OCI-LY3 (cell line): ENCODE results near the gene SIRPB2.

Source experiments
- H2AFZ ChIP-seq: fragments of 200-600, 300-600 bp; shearing (Covaris generic); 2 replicates; pipeline ENCODE4 v1.6.0; 2014; ENCODE audit warnings: antibody characterized with exemption, low read depth, low read length
- H3K27ac ChIP-seq: fragments of 200-600, 300-600 bp; sonication (generic); 2 replicates; pipeline ENCODE4 v1.5.1; 2014; ENCODE audit warnings: mild to moderate bottlenecking, low read length, moderate library complexity, mixed read lengths
- H3K27me3 ChIP-seq: fragments of 200-600, 300-600 bp; sonication (generic); 2 replicates; pipeline ENCODE4 v1.6.1; 2014; ENCODE audit warnings: low read depth, low read length, mixed read lengths
- H3K36me3 ChIP-seq: fragments of 200-600, 300-600 bp; sonication (generic); replicated peaks from 2 replicates; pipeline ENCODE3; 2014; ENCODE audit warnings: low read depth, low read length, mixed read lengths
- H3K4me1 ChIP-seq: fragments of 300-600, 200-600 bp; sonication (generic); 2 replicates; pipeline ENCODE4 v1.6.1; 2014; ENCODE audit warnings: low read length, mixed read lengths
- H3K4me2 ChIP-seq: fragments of 200-600, 300-600 bp; sonication (generic); 2 replicates; pipeline ENCODE4 v1.6.1; 2014; ENCODE audit warnings: low read length, mixed read lengths
- H3K4me3 ChIP-seq: fragments of 300-600, 200-600 bp; sonication (generic); 2 replicates; pipeline ENCODE4 v1.5.1; 2014; ENCODE audit warnings: antibody characterized with exemption, mild to moderate bottlenecking, low read length, moderate library complexity
- H3K79me2 ChIP-seq: fragments of 300-600, 200-600 bp; shearing (Covaris generic); 2 replicates; pipeline ENCODE4 v1.6.1; 2014; ENCODE audit warnings: mild to moderate bottlenecking, low read length, mixed read lengths
- H3K9ac ChIP-seq: fragments of 300-600, 200-600 bp; shearing (Covaris generic); 2 replicates; pipeline ENCODE4 v1.6.0; 2014; ENCODE audit warnings: mild to moderate bottlenecking, low read length, moderate library complexity
- H3K9me3 ChIP-seq: fragments of 200-600, 300-600 bp; shearing (Covaris generic); 2 replicates; pipeline ENCODE4 v1.6.1; 2014; ENCODE audit warnings: low read length, mixed read lengths; ENCODE audit not compliant: insufficient read depth
- H4K20me1 ChIP-seq: fragments of 200-600, 300-600 bp; sonication (generic); 2 replicates; pipeline ENCODE4 v1.6.1; 2016; ENCODE audit warnings: low read length, mixed read lengths; ENCODE audit not compliant: insufficient read depth
- CTCF ChIP-seq: fragments of 200-600, 300-600 bp; sonication (generic); IDR thresholded peaks from 2 replicates; pipeline ENCODE4 v1.5.1; 2014; ENCODE audit warnings: antibody characterized with exemption, low read length, low read depth
- EZH2phosphoT487 ChIP-seq: fragments of 200-600 bp; shearing (Covaris generic); IDR thresholded peaks from 2 replicates; pipeline ENCODE4 v1.6.1; 2018; ENCODE audit warnings: antibody characterized with exemption, mixed run types, low read depth

SIRPB2 gene

DNA sequence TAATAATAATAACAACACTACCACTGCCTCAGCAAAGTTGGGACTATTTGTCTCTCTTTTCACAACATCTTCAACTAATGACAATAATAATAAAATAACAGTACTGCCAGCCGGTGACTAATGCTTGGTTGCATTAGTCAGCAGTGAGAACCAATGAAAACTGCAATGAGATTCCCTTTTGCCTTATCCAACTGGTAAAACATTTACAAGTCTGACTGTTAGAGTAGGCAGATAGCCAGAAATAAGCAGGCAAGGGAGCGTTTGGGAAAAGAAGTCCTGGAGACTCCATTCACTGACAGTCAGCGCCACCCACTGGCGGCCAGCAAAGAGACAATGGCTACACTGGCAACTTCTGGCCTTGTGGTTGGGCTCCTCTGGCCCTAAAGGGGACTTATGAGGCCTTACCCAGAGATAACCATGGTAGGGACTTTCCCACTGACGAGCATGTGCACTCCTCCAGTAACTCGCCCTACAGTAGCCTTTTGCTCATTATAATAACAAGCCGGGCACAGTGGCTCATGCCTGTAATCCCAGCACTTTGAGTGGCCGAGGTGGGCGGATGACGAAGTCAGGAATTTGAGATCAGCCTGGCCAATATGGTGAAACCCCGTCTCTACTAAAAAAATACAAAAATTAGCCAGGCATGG is 21.2 kb downstream of the SIRPB2 start:
- peak overlapping the region; percentile 13; the same call in 1 of the 2 replicates for H3K9ac ChIP-seq

GRCh38 chr20:1469306-1469905 is 21.8 kb downstream of the SIRPB2 start:
- TF ChIP-seq EZH2phosphoT487 (no peak), CTCF (no peak)
- Histone ChIP-seq H3K9me3 (no peaks in the 10 kb centered on the region), H3K36me3 (peaks cover 4% of the 10 kb centered on the region), H3K27me3 (no peaks in the 10 kb centered on the region), H4K20me1 (peaks cover 17% of the 10 kb centered on the region), H3K79me2 (peaks cover 22% of the 10 kb centered on the region), H2AFZ (peak overlapping the region; percentile 65; the same call in 1 of the 2 replicates), H3K4me3 (peak overlapping the region; percentile 19; the same call in 1 of the 2 replicates), H3K27ac (no peak overlapping the region), H3K9ac (no peak overlapping the region), H3K4me1 (peaks cover 58% of the 10 kb centered on the region), H3K4me2 (peak overlapping the region; percentile 60)

More for the DNA sequence above, 21.2 kb downstream of the SIRPB2 start:
- Histone ChIP-seq H2AFZ (peak overlapping the region; percentile 65; the same call in 1 of the 2 replicates), H3K27ac (no peak overlapping the region), H3K4me1 (peaks cover 57% of the 10 kb centered on the region), H3K9me3 (no peaks in the 10 kb centered on the region), H3K79me2 (peaks cover 15% of the 10 kb centered on the region), H3K36me3 (no peaks in the 10 kb centered on the region), H3K4me2 (peak overlapping the region; percentile 60), H4K20me1 (peaks cover 11% of the 10 kb centered on the region), H3K4me3 (peak overlapping the region; percentile 19), H3K27me3 (no peaks in the 10 kb centered on the region)
- TF ChIP-seq EZH2phosphoT487 (no peak), CTCF (peak; percentile 94)

DNA sequence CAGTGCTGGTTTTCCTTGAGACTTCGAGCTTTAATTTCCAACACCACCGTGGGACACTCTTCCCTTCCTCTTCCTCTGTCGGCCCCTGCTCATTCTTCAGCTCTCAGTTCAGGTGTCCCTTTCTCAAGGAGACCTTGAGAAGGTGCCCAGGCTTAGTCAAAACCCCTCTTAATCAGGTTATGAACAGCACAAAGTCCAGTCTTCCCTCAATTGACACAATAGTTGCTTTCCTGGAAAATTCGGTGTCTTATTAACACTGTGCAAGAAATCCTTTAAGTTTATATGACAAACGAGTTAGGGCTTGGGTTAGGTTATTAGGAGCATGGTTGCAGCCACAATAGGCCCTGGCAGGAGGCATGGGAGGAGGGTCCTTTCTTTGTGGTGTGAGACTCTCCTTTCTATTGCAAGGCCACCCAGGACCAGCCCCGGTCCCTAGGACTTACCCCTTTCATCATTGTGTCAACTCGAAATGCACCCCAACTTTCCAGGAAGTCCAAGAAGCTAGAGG is 23.0 kb downstream of the SIRPB2 start:
- Histone ChIP-seq H2AFZ (peak overlapping the region; percentile 98), H4K20me1 (peaks cover 24% of the 10 kb centered on the region), H3K27ac (no peak overlapping the region), H3K79me2 (peaks cover 34% of the 10 kb centered on the region), H3K4me1 (peaks cover 61% of the 10 kb centered on the region), H3K27me3 (no peaks in the 10 kb centered on the region), H3K9me3 (no peaks in the 10 kb centered on the region), H3K4me2 (no peak overlapping the region; the same call in 1 of the 2 replicates), H3K9ac (no peak overlapping the region), H3K36me3 (peaks cover 14% of the 10 kb centered on the region), H3K4me3 (no peak overlapping the region)
- TF ChIP-seq CTCF (no peak), EZH2phosphoT487 (no peak)
